Muscle of leg (tissue), 11 donors: ENCODE data around the gene NOSTRIN. TPM values are rescaled to one million over a fixed set of nuclear protein-coding genes. Genes with fewer than 3 reads are reported as not detected.

Experiments used
- DNase-seq: peaks from one replicate; pipeline ENCODE4 v3.0.0; 2013
- H3K27ac ChIP-seq: one replicate; pipeline ENCODE4 v1.5.1; 2013; ENCODE audit warnings: mild to moderate bottlenecking, low read length, control low read depth
- H3K27me3 ChIP-seq: one replicate; pipeline ENCODE4 v1.6.1; 2013; ENCODE audit warnings: low read length; ENCODE audit not compliant: control insufficient read depth, insufficient read depth
- H3K36me3 ChIP-seq: one replicate; pipeline ENCODE4 v1.6.1; 2013; ENCODE audit warnings: low read length; ENCODE audit not compliant: control insufficient read depth, insufficient read depth
- H3K4me1 ChIP-seq: one replicate; pipeline ENCODE4 v1.6.1; 2013; ENCODE audit warnings: low read length; ENCODE audit not compliant: control insufficient read depth, insufficient read depth
- H3K4me3 ChIP-seq: one replicate; pipeline ENCODE4 v1.5.1; 2013; ENCODE audit warnings: low read length, control low read depth
- H3K9me3 ChIP-seq: replicated peaks from 2 replicates; pipeline ENCODE4 v1.6.1; 2013; ENCODE audit warnings: low read depth, low read length; ENCODE audit not compliant: control insufficient read depth
- WGBS: methylation state at CpG from one replicate; pipeline ENCODE4 v1.1.5; 2013; ENCODE audit warnings: missing lambda C conversion rate; ENCODE audit not compliant: insufficient coverage; 5-methylcytosine and 5-hydroxymethylcytosine counted together
- polyA plus RNA-seq, 8 donors: library from polyadenylated mRNA; unstranded; fragments of 120-200 nt; gene quantifications; one replicate each; pipeline versions ENCODE4 v1.2.1 to v1.2.3, GENCODE V29; 2013; ENCODE audit warnings: inconsistent platforms in 1 of 8, low replicate concordance in 1 of 8; ENCODE audit not compliant: insufficient read length in 8 of 8, insufficient read depth in 1 of 8
- total RNA-seq: library from RNA; stranded (reverse); fragments of 120-200 nt; gene quantifications from one replicate; pipeline ENCODE4 v1.2.4, GENCODE V29; 2013

Gene NOSTRIN
- total and polyA plus RNA-seq, 9 donors = 7.7 to 15.1 (median 10.2) TPM

- no peak overlapping the region for H3K27ac ChIP-seq
- no peaks in the 10 kb centered on the region for H3K36me3 ChIP-seq
Observed at GRCh38 chr2:168896783-168897182, 94.3 kb downstream of the NOSTRIN start.

DNA sequence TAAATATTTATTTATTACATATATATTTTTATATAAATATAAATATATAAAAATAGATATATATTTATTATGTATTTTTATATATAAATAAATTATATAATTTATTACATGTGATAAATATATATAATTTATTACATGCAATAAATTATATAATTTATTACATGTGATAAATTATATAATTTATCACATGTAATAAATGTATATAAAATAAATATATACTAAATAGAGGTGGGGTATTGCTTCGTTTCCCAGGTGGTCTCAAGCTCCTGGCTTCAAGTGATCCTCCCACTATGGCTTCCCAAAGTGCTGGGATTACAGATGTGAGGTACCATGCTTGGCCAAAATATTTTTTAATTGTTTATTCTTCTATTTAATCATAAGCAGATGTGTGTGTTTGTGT is 95.0 kb downstream of the NOSTRIN start:
- Histone ChIP-seq H3K27me3 (no peaks in the 10 kb centered on the region), H3K4me3 (no peak overlapping the region), H3K9me3 (no peaks in the 10 kb centered on the region), H3K4me1 (no peaks in the 10 kb centered on the region), H3K36me3 (no peaks in the 10 kb centered on the region), H3K27ac (no peak overlapping the region)
- WGBS = no CpG with 5 or more reads among the region's 1 CpG
- no peak for DNase-seq

More at GRCh38 chr2:168896783-168897182, 94.3 kb downstream of the NOSTRIN start:
- Histone ChIP-seq H3K27me3 (no peaks in the 10 kb centered on the region), H3K4me1 (no peaks in the 10 kb centered on the region), H3K9me3 (no peaks in the 10 kb centered on the region), H3K4me3 (no peak overlapping the region)
- no peak for DNase-seq
- no CpG with 5 or more reads among the region's 4 CpGs for WGBS

DNA sequence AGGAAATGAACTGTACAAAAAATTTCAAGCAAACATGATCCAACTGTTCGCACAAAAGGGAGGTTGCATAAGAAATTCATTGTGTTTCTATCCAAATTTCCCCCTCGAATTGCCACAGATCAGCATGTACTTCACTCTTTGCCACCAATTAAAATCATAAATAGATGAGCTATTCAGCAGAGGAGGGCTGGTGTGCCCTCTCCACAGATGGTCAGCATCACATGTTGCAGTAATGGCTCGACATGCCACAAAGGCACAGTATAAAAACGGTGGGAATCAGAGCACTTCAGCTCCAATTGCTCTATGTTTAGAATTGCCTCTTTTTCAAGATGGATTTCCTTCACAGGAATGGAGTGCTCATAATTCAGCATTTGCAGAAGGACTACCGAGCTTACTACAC is 98.6 kb downstream of the NOSTRIN start, which contains the start of gene G6PC2:
Gene G6PC2, plus strand, starts transcription at position 289 of the 400 bp plus-strand sequence. Its CDS starts 41 bp downstream, at position 330.
- no peaks in the 10 kb centered on the region for H3K27me3 ChIP-seq
- WGBS = 81% methylated on average over 3 of the region's 5 CpGs
- no peak within 1 kb of the TSS for H3K4me3 ChIP-seq
- no peaks in the 10 kb centered on the region for H3K9me3 ChIP-seq
- H3K36me3 ChIP-seq = no peaks in the 10 kb centered on the region
- H3K4me1 ChIP-seq = no peaks in the 10 kb centered on the region
- DNase-seq = no peak
- no peak within 1 kb of the TSS for H3K27ac ChIP-seq

GRCh38 chr2:168903888-168904287 is 101.5 kb downstream of the NOSTRIN start:
- no peaks in the 10 kb centered on the region for H3K4me1 ChIP-seq
- no peak overlapping the region for H3K27ac ChIP-seq
- H3K9me3 ChIP-seq = no peaks in the 10 kb centered on the region
- H3K4me3 ChIP-seq = no peak overlapping the region
- no CpG with 5 or more reads among the region's 2 CpGs for WGBS
- no peaks in the 10 kb centered on the region for H3K27me3 ChIP-seq
- DNase-seq = no peak
- H3K36me3 ChIP-seq = no peaks in the 10 kb centered on the region

- no peak overlapping the region for H3K4me3 ChIP-seq
- WGBS = no CpG with 5 or more reads among the region's 3 CpGs
- no peaks in the 10 kb centered on the region for H3K36me3 ChIP-seq
- H3K27me3 ChIP-seq = no peaks in the 10 kb centered on the region
- H3K27ac ChIP-seq = no peak overlapping the region
- H3K4me1 ChIP-seq = no peaks in the 10 kb centered on the region
- no peaks in the 10 kb centered on the region for H3K9me3 ChIP-seq
- no peak for DNase-seq
Observed at GRCh38 chr2:168904358-168904757, 101.9 kb downstream of the NOSTRIN start.

- DNase-seq = no peak
- Histone ChIP-seq H3K4me1 (peaks cover 3% of the 10 kb centered on the region), H3K9me3 (no peaks in the 10 kb centered on the region), H3K4me3 (no peak overlapping the region), H3K27me3 (peaks cover 2% of the 10 kb centered on the region), H3K36me3 (no peaks in the 10 kb centered on the region), H3K27ac (no peak overlapping the region)
- WGBS = 100% methylated on average over 1 of the region's 8 CpGs
Observed at GRCh38 chr2:168907940-168908662, 105.7 kb downstream of the NOSTRIN start.

- no peak overlapping the region for H3K4me3 ChIP-seq
- peaks cover 6% of the 10 kb centered on the region for H3K4me1 ChIP-seq
- no CpG with 5 or more reads among the region's 5 CpGs for WGBS
Observed at GRCh38 chr2:168910330-168910729, 107.9 kb downstream of the NOSTRIN start.

GRCh38 chr2:168912466-168912865 is 110.0 kb downstream of the NOSTRIN start:
- no peak for DNase-seq
- peak overlapping the region; percentile 24 for H3K4me3 ChIP-seq
- no peaks in the 10 kb centered on the region for H3K36me3 ChIP-seq
- H3K9me3 ChIP-seq = no peaks in the 10 kb centered on the region
- peaks cover 2% of the 10 kb centered on the region for H3K27me3 ChIP-seq
- WGBS = 57% methylated on average over 3 of the region's 6 CpGs
- peaks cover 6% of the 10 kb centered on the region for H3K4me1 ChIP-seq
- H3K27ac ChIP-seq = no peak overlapping the region

More at GRCh38 chr2:168910330-168910729, 107.9 kb downstream of the NOSTRIN start:
- no peak for DNase-seq
- H3K27me3 ChIP-seq = peaks cover 2% of the 10 kb centered on the region
- no peak overlapping the region for H3K27ac ChIP-seq
- H3K36me3 ChIP-seq = no peaks in the 10 kb centered on the region
- no peaks in the 10 kb centered on the region for H3K9me3 ChIP-seq

DNA sequence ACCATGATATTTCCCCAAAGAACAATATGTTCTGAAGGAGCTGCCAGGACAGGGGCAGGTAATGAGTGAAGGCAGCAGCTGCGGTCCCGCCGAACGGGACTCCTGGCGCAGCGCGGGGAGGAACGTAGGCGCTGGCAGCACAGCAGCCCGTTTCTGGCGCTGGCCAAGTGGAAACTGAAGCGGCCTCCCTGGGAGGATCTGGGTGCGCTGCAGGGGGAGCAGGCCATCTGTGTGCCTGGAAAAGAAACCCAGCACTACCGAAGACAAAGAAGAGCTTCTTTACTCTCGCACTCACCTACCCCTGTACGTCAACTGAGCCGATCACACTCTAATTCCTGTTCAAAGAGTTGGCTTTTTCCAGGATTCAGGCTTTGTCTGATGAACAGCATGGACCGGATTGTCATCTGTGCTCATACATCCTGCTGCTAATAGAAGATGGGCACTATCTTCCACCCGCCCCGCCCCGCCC is 110.5 kb downstream of the NOSTRIN start:
- H3K4me3 ChIP-seq = peak overlapping the region; percentile 24
- DNase-seq = peak; percentile 64
- no peaks in the 10 kb centered on the region for H3K9me3 ChIP-seq
- no peaks in the 10 kb centered on the region for H3K36me3 ChIP-seq
- H3K27me3 ChIP-seq = peaks cover 2% of the 10 kb centered on the region
- 8% methylated on average over 9 of the region's 21 CpGs for WGBS
- H3K4me1 ChIP-seq = peaks cover 6% of the 10 kb centered on the region
- H3K27ac ChIP-seq = no peak overlapping the region

DNA sequence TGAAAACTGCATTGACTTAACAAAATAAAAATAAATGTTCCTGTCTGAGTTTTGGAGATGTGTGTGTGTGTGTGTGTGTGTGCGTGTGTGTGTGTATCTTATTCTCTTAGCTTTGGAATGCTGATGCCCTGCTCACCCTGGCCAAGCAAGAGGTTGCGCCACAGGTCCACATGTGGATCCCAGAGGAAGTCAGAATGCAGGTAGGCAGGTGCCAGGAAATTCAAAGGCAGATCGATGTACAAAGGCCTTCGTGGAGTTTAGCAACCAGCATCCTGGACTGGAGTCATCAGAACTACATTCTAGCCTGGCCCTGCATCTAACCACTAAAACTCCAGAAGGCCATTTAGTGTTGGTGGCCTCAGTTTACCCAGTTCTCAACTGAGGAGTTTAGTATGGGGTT is 111.1 kb downstream of the NOSTRIN start:
- H3K4me1 ChIP-seq = peaks cover 6% of the 10 kb centered on the region
- WGBS = 90% methylated on average over 2 of the region's 4 CpGs
- H3K27me3 ChIP-seq = peaks cover 2% of the 10 kb centered on the region
- no peaks in the 10 kb centered on the region for H3K36me3 ChIP-seq
- no peak for DNase-seq
- H3K9me3 ChIP-seq = no peaks in the 10 kb centered on the region
- H3K27ac ChIP-seq = no peak overlapping the region
- no peak overlapping the region for H3K4me3 ChIP-seq
